ENCODE results near the gene AVPR1B.

The AVPR1B gene

GRCh38 chr1:206117151-206117948 lies at the start of gene AVPR1B:
Gene AVPR1B (minus strand): TSS chr1:206117388. CDS start chr1:206116890, 498 bp downstream.
- peak within 1 kb of the TSS; percentile 43 to 45 for H3K4me3 ChIP-seq (ENCODE audit: low read depth in 1 of 2, low read length in 2 of 2)
- H3K27ac ChIP-seq (ENCODE audit: low read depth, low read length), result no peak within 1 kb of the TSS
- no peaks in the 10 kb centered on the region for H3K9me3 ChIP-seq (ENCODE audit: low read length)
- peaks cover 6 to 15% of the 10 kb centered on the region in 2 donors for H3K27me3 ChIP-seq (ENCODE audit: control insufficient read depth in 1 of 2, insufficient read depth in 2 of 2, low read length in 2 of 2)
- H3K9ac ChIP-seq (ENCODE audit: low read length), result no peak within 1 kb of the TSS
- H3K4me1 ChIP-seq (ENCODE audit: insufficient read depth, low read length), result peaks cover 3% of the 10 kb centered on the region
- no peaks in the 10 kb centered on the region for H3K36me3 ChIP-seq (ENCODE audit: insufficient read depth, low read length)

GRCh38 chr1:206145771-206146290 lies 28.6 kb upstream of the AVPR1B start:
- no peaks in the 10 kb centered on the region for H3K36me3 ChIP-seq (ENCODE audit: insufficient read depth, low read length)
- H3K9ac ChIP-seq (ENCODE audit: low read length), result no peak overlapping the region

DNA sequence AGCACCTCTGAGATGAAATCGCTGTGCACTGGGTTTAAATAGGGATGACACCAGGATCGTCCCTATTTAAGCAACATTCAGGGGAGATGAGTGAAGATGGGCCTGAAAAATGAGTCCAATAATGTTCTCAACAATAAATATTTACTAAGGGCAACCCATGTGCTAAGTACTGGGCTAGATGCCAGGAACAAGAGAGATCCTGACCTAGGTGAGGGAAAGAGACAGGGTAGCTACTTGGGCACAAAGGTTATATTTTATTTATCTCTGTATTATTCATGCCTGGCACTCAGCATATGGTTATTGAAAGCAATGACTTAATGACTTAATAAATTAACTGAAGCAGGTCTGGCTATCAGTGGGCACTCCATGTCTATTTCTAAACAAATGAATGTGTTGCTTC lies 27.4 kb upstream of the AVPR1B start:
- H3K4me3 ChIP-seq (ENCODE audit: low read depth in 1 of 2, low read length in 2 of 2), result no peak overlapping the region
- no peaks in the 10 kb centered on the region for H3K27me3 ChIP-seq (ENCODE audit: control insufficient read depth in 1 of 2, insufficient read depth in 2 of 2, low read length in 2 of 2)
- H3K9ac ChIP-seq (ENCODE audit: low read length), result no peak overlapping the region
- H3K9me3 ChIP-seq (ENCODE audit: low read length), result no peaks in the 10 kb centered on the region
- H3K4me1 ChIP-seq (ENCODE audit: insufficient read depth, low read length), result no peaks in the 10 kb centered on the region
- no peaks in the 10 kb centered on the region for H3K36me3 ChIP-seq (ENCODE audit: insufficient read depth, low read length)
- no peak overlapping the region for H3K27ac ChIP-seq (ENCODE audit: low read depth, low read length)

More at GRCh38 chr1:206145771-206146290, 28.6 kb upstream of the AVPR1B start:
- no peak overlapping the region for H3K27ac ChIP-seq (ENCODE audit: low read depth, low read length)
- H3K27me3 ChIP-seq (ENCODE audit: control insufficient read depth in 1 of 2, insufficient read depth in 2 of 2, low read length in 2 of 2), result no peaks in the 10 kb centered on the region
- no peaks in the 10 kb centered on the region for H3K9me3 ChIP-seq (ENCODE audit: low read length)
- no peaks in the 10 kb centered on the region for H3K4me1 ChIP-seq (ENCODE audit: insufficient read depth, low read length)
- no peak overlapping the region for H3K4me3 ChIP-seq (ENCODE audit: low read depth in 1 of 2, low read length in 2 of 2)

GRCh38 chr1:206143537-206144172 lies 26.5 kb upstream of the AVPR1B start:
- Histone ChIP-seq H3K9me3 (ENCODE audit: low read length) (no peaks in the 10 kb centered on the region), H3K36me3 (ENCODE audit: insufficient read depth, low read length) (no peaks in the 10 kb centered on the region), H3K27ac (ENCODE audit: low read depth, low read length) (no peak overlapping the region), H3K4me1 (ENCODE audit: insufficient read depth, low read length) (no peaks in the 10 kb centered on the region), H3K4me3 (ENCODE audit: low read depth in 1 of 2, low read length in 2 of 2) (no peak overlapping the region), H3K9ac (ENCODE audit: low read length) (no peak overlapping the region), H3K27me3 (ENCODE audit: control insufficient read depth in 1 of 2, insufficient read depth in 2 of 2, low read length in 2 of 2) (no peaks in the 10 kb centered on the region)

DNA sequence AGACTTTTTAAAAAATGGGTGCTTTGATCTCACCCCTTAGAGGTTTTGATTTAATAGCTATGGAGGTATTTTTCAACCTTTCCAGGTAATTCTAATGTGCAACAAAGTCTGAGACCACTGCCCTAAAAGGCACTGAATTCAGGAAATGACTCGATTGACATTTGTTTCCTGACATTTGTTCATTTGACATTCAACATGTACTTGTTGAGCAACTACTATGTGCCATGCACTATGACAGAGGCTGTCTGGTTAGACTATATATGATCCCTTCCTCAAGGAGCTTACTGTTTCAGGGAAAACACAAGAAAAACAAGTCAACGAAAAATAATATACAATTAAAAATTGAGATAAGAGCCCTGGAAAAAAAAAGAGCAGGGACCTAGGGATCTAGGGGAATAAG lies 25.6 kb upstream of the AVPR1B start:
- no peaks in the 10 kb centered on the region for H3K27me3 ChIP-seq (ENCODE audit: control insufficient read depth in 1 of 2, insufficient read depth in 2 of 2, low read length in 2 of 2)
- no peak overlapping the region for H3K4me3 ChIP-seq (ENCODE audit: low read depth in 1 of 2, low read length in 2 of 2)
- H3K27ac ChIP-seq (ENCODE audit: low read depth, low read length), result no peak overlapping the region
- no peak overlapping the region for H3K9ac ChIP-seq (ENCODE audit: low read length)
- H3K36me3 ChIP-seq (ENCODE audit: insufficient read depth, low read length), result no peaks in the 10 kb centered on the region
- H3K4me1 ChIP-seq (ENCODE audit: insufficient read depth, low read length), result no peaks in the 10 kb centered on the region
- H3K9me3 ChIP-seq (ENCODE audit: low read length), result no peaks in the 10 kb centered on the region

- Histone ChIP-seq H3K9ac (ENCODE audit: low read length) (no peak overlapping the region), H3K9me3 (ENCODE audit: low read length) (no peaks in the 10 kb centered on the region), H3K36me3 (ENCODE audit: insufficient read depth, low read length) (no peaks in the 10 kb centered on the region), H3K27me3 (ENCODE audit: control insufficient read depth in 1 of 2, insufficient read depth in 2 of 2, low read length in 2 of 2) (no peaks in the 10 kb centered on the region), H3K27ac (ENCODE audit: low read depth, low read length) (no peak overlapping the region), H3K4me3 (ENCODE audit: low read depth in 1 of 2, low read length in 2 of 2) (no peak overlapping the region), H3K4me1 (ENCODE audit: insufficient read depth, low read length) (no peaks in the 10 kb centered on the region)
These were observed 24.8 kb upstream of the AVPR1B start for GRCh38 chr1:206142011-206142410.

GRCh38 chr1:206136241-206136640 lies 19.1 kb upstream of the AVPR1B start:
- Histone ChIP-seq H3K27ac (ENCODE audit: low read depth, low read length) (no peak overlapping the region), H3K4me1 (ENCODE audit: insufficient read depth, low read length) (no peaks in the 10 kb centered on the region), H3K27me3 (ENCODE audit: control insufficient read depth in 1 of 2, insufficient read depth in 2 of 2, low read length in 2 of 2) (no peaks in the 10 kb centered on the region), H3K9ac (ENCODE audit: low read length) (no peak overlapping the region), H3K36me3 (ENCODE audit: insufficient read depth, low read length) (no peaks in the 10 kb centered on the region), H3K4me3 (ENCODE audit: low read depth in 1 of 2, low read length in 2 of 2) (no peak overlapping the region), H3K9me3 (ENCODE audit: low read length) (no peaks in the 10 kb centered on the region)

GRCh38 chr1:206135248-206135647 lies 18.1 kb upstream of the AVPR1B start:
- H3K27ac ChIP-seq (ENCODE audit: low read depth, low read length), result no peak overlapping the region
- H3K4me1 ChIP-seq (ENCODE audit: insufficient read depth, low read length), result no peaks in the 10 kb centered on the region
- H3K4me3 ChIP-seq (ENCODE audit: low read depth in 1 of 2, low read length in 2 of 2), result no peak overlapping the region
- H3K9me3 ChIP-seq (ENCODE audit: low read length), result no peaks in the 10 kb centered on the region
- H3K9ac ChIP-seq (ENCODE audit: low read length), result no peak overlapping the region
- H3K27me3 ChIP-seq (ENCODE audit: control insufficient read depth in 1 of 2, insufficient read depth in 2 of 2, low read length in 2 of 2), result no peaks in the 10 kb centered on the region
- no peaks in the 10 kb centered on the region for H3K36me3 ChIP-seq (ENCODE audit: insufficient read depth, low read length)

DNA sequence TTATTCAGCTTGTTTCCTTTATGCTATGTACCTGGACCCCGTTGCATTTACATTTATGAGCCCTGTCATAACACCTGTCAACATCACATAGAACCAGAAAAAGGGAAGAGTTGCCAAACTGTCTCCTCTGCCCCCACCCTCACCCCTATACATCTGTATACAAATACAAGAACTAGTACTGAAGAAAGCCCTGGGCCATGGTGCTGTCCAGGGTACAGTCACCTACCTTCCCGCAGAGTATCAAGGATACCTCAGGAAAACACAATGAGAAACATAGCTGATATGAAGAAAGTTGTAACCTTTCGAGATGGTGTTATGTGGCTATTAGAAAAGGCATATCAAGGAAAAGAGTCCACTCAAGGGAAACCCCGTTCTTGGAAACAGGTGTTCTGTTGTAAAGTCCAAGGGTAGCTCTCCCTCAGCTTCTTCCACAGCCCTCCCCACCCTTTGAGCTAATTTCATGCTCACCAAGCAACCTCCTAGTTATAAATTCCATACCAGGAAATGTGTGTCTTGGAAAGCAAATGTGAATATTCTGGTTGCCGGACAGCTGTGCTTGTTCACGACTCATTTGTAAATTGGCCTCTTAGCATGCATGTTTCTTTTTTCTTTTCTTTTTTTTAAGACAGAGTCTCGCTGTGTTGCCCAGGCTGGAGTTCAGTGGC lies 16.7 kb upstream of the AVPR1B start:
- H3K9me3 ChIP-seq (ENCODE audit: low read length), result no peaks in the 10 kb centered on the region
- no peak overlapping the region for H3K27ac ChIP-seq (ENCODE audit: low read depth, low read length)
- H3K4me1 ChIP-seq (ENCODE audit: insufficient read depth, low read length), result no peaks in the 10 kb centered on the region
- no peaks in the 10 kb centered on the region for H3K27me3 ChIP-seq (ENCODE audit: control insufficient read depth in 1 of 2, insufficient read depth in 2 of 2, low read length in 2 of 2)
- no peak overlapping the region for H3K4me3 ChIP-seq (ENCODE audit: low read depth in 1 of 2, low read length in 2 of 2)
- no peaks in the 10 kb centered on the region for H3K36me3 ChIP-seq (ENCODE audit: insufficient read depth, low read length)
- H3K9ac ChIP-seq (ENCODE audit: low read length), result no peak overlapping the region

DNA sequence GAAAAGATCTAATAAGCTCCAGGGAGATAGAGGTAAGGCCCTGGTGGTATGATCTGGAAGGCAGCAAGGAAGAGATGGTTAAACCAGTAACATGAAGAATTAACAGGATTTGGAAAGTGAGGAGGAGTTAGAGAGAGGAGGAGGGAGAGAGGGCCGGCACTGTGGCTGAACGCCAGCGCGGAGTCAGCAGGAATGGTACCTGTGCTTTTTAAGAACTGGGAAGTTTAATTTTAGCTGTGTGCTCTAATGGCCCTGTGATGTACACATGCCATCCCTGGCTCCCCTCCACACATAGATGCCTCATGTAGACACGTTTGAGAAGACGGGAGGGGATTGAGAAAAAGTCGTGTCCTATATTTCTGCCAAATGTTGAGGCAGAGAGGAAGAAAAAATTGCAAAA lies 13.8 kb upstream of the AVPR1B start:
- Histone ChIP-seq H3K36me3 (ENCODE audit: insufficient read depth, low read length) (no peaks in the 10 kb centered on the region), H3K27ac (ENCODE audit: low read depth, low read length) (no peak overlapping the region), H3K27me3 (ENCODE audit: control insufficient read depth in 1 of 2, insufficient read depth in 2 of 2, low read length in 2 of 2) (no peaks in the 10 kb centered on the region), H3K9ac (ENCODE audit: low read length) (no peak overlapping the region), H3K4me1 (ENCODE audit: insufficient read depth, low read length) (no peaks in the 10 kb centered on the region), H3K4me3 (ENCODE audit: low read depth in 1 of 2, low read length in 2 of 2) (no peak overlapping the region), H3K9me3 (ENCODE audit: low read length) (no peaks in the 10 kb centered on the region)

- Histone ChIP-seq H3K4me3 (ENCODE audit: low read depth in 1 of 2, low read length in 2 of 2) (no peak overlapping the region), H3K9me3 (ENCODE audit: low read length) (no peaks in the 10 kb centered on the region), H3K27me3 (ENCODE audit: control insufficient read depth in 1 of 2, insufficient read depth in 2 of 2, low read length in 2 of 2) (no peaks in the 10 kb centered on the region), H3K36me3 (ENCODE audit: insufficient read depth, low read length) (no peaks in the 10 kb centered on the region), H3K27ac (ENCODE audit: low read depth, low read length) (no peak overlapping the region), H3K4me1 (ENCODE audit: insufficient read depth, low read length) (no peaks in the 10 kb centered on the region), H3K9ac (ENCODE audit: low read length) (no peak overlapping the region)
These were observed 11.0 kb upstream of the AVPR1B start for GRCh38 chr1:206128196-206128595.

Data from muscle layer of colon (tissue), 2 donors.